Activated naive CD4-positive, alpha-beta T cell treated with anti-CD3 and anti-CD28 coated beads for 36 hours (primary cell): ENCODE measurements around the gene LLGL2. TPM values are rescaled to one million over a fixed set of nuclear protein-coding genes. Genes with fewer than 3 reads are reported as not detected.

Experiments used
- CTCF ChIA-PET: fragments of 350-600 bp; sonication (Branson Sonifier 250); formaldehyde crosslinking; loops from one replicate; lab custom pipeline; 2021; ENCODE audit warnings: antibody characterized with exemption; lab: Charles Lee
- DNase-seq: peaks from one replicate; pipeline ENCODE4 v3.0.0-alpha.2; 2020
- H3K27ac Mint-ChIP-seq: one replicate; pipeline ENCODE4 v1.8.0; 2021; ENCODE audit warnings: mild to moderate bottlenecking, mixed read lengths
- H3K27me3 Mint-ChIP-seq: one replicate; pipeline ENCODE4 v1.8.0; 2021; ENCODE audit warnings: low read depth, mixed read lengths
- H3K36me3 Mint-ChIP-seq: one replicate; pipeline ENCODE4 v1.8.0; 2021; ENCODE audit warnings: low read depth, mixed read lengths
- H3K4me1 Mint-ChIP-seq: one replicate; pipeline ENCODE4 v1.8.0; 2021; ENCODE audit warnings: low read depth, mixed read lengths
- H3K4me3 Mint-ChIP-seq: one replicate; pipeline ENCODE4 v1.8.0; 2021; ENCODE audit warnings: mild to moderate bottlenecking, moderate library complexity, mixed read lengths
- H3K9me3 Mint-ChIP-seq: one replicate; pipeline ENCODE4 v1.8.0; 2021; ENCODE audit warnings: mixed read lengths
- intact Hi-C: fragments of 100-400 bp; cut with micrococcal nuclease; formaldehyde crosslinking; loops from one replicate; pipeline ENCODE4 v1.15.1; 2023
- total RNA-seq, 2 experiments: library from RNA; stranded (reverse); gene quantifications; one replicate each; pipeline ENCODE4 v1.2.3, GENCODE V29; 2021

Gene LLGL2
- total RNA-seq, 2 experiments from 2014 or later: 6.2 to 6.8 TPM

DNA sequence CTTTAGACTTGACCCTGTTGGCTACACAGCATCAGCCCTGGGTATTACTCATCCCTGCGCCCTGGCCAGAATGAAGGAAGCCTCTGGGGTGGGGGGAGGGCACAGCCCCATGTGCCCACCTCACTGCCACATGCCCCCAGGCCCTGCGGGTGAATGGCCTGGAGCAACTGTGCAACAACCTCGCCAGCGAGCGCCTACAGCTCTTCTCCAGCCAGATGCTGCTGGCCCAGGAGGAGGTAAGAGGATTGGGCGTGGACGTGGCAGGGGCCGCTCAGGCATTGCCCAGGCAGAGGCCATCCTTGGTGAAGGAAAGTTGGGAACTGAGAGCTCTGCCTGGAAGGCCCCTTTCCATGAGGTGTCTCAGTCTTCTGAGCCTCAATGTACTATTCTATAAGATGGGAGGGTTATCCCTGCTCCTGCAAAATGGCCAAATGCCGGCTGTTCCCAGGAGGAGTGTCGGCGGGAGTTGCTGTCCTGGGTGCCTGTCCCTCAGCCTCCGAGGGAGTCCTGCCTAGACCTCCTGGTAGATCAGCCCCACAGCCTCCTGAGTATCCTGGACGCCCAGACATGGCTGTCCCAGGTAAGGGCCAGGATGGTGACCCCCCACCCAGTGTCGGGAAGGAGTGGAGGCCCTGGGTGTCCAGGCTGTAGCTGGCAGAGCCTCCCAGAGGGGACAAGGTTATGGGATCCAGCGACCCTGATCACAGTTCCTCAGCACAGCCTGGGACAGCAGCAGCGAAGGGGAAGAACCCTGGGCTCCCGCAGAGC is 71.0 kb downstream of the LLGL2 start:
- H3K36me3 Mint-ChIP-seq: no peaks in the 10 kb centered on the region
- no peaks in the 10 kb centered on the region for H3K9me3 Mint-ChIP-seq
- H3K4me3 Mint-ChIP-seq: no peak overlapping the region
- no peaks in the 10 kb centered on the region for H3K4me1 Mint-ChIP-seq
- intact Hi-C loops: no loop called here
- no peaks in the 10 kb centered on the region for H3K27me3 Mint-ChIP-seq
- no peak overlapping the region for H3K27ac Mint-ChIP-seq
- CTCF ChIA-PET: no interaction called here
- no peak for DNase-seq

DNA sequence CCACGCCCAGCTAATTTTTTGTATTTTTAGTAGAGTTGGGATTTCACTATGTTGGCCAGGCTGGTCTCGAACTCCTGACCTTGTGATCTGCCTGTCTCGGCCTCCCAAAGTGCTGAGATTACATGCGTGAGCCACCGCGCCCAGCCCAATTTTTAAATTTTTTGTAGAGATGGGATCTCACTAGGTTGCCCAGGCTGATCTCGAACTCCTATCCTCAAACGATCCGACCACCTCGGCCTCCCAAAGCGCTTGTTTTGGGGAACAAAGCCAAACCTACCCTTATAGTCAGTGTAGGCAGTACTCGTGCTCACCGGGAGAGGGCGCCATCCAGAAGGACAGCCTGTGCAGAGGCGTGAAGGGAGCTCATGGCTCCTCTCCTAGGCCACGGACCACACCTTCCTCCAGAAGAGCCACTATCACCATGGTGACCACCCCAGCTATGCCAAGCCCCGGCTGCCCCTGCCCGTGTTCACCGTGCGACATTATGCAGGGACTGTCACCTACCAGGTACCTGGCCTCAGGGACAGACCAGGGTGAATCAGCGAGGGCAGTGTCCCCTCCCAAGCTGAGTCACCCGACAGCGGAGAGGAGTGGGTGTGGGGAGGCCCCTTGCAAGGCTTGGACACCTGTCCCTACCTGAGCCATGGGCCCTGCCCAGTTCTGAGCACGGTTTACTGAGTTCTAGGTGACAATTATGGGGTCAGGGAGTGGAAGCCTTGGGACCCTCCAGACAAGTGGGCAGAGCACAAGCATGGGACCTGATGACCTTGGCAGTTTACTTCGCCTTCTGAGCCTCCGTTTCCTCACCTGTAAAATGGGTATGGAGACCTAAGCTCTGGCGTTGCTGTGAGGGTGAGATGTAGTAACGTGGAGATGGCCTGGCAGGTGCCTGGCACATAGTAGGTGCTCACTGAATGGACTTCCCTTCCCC is 75.8 kb downstream of the LLGL2 start:
- Mint-ChIP-seq H3K9me3 (no peaks in the 10 kb centered on the region), H3K36me3 (no peaks in the 10 kb centered on the region), H3K27ac (no peak overlapping the region), H3K4me1 (no peaks in the 10 kb centered on the region), H3K4me3 (no peak overlapping the region), H3K27me3 (no peaks in the 10 kb centered on the region)
- peak; percentile 76 for DNase-seq
- intact Hi-C loops: loop anchor here (1.0 kb wide), 1 partner anchor 149 kb away; no protein-coding TSS in a partner anchor
- CTCF ChIA-PET: interaction anchor here (0.6 to 6.3 kb wide), 26 partner anchors 8 to 341 kb away, joined by 3 to 60 read pairs (median 4); partner anchors contain the start of gene TMEM94

DNA sequence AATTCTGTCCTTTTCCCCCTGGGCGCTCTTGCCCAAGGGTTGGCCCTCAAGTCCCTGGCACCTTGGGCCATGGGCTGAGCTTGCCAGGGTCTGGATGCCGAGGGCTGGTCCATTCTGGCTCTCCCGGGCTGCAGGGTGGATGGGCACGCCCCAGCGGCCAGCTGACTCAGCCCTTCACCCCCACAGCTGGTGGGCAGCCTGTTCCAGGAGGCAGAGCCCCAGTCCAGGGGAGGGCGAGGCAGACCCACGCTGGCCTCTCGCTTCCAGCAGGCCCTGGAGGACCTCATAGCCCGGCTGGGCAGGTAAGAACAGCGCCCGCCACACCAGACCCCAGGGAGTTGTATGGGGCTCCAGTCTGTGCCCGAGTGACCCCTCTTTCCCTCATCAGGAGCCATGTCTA is 77.1 kb downstream of the LLGL2 start:
- Mint-ChIP-seq H3K9me3 (no peaks in the 10 kb centered on the region), H3K4me1 (peaks cover 3% of the 10 kb centered on the region), H3K4me3 (no peak overlapping the region), H3K27ac (no peak overlapping the region), H3K36me3 (no peaks in the 10 kb centered on the region), H3K27me3 (no peaks in the 10 kb centered on the region)
- intact Hi-C loops: no loop called here
- CTCF ChIA-PET: interaction anchor here (6.3 kb wide), 1 partner anchor 147 kb away, joined by 60 read pairs; no protein-coding TSS in a partner anchor
- DNase-seq: no peak

DNA sequence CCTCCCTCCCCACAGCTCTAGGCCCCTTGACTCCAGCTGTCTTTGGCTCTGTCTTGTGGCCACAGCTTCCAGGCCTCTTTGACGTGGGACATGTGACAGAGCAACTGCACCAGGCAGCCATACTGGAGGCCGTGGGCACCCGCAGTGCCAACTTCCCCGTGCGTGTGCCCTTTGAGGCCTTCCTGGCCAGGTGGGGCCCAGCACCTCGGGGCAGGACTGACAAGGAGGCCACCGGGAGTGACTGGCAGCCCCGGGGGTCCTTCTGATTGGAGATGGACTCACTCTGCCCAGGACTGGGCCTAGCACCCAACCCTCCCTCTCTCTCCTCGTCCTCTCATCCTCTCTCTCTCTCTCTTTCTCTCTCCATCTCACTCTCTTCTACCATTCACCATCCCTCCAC is 77.6 kb downstream of the LLGL2 start:
- H3K27me3 Mint-ChIP-seq: no peaks in the 10 kb centered on the region
- no peak for DNase-seq
- CTCF ChIA-PET: interaction anchor here (1.7 to 6.3 kb wide), 2 partner anchors 30 to 146 kb away, joined by 4 to 60 read pairs; partner anchors contain the start of gene SMIM5
- H3K4me3 Mint-ChIP-seq: no peak overlapping the region
- no peaks in the 10 kb centered on the region for H3K9me3 Mint-ChIP-seq
- intact Hi-C loops: no loop called here
- no peaks in the 10 kb centered on the region for H3K36me3 Mint-ChIP-seq
- peaks cover 3% of the 10 kb centered on the region for H3K4me1 Mint-ChIP-seq
- no peak overlapping the region for H3K27ac Mint-ChIP-seq

DNA sequence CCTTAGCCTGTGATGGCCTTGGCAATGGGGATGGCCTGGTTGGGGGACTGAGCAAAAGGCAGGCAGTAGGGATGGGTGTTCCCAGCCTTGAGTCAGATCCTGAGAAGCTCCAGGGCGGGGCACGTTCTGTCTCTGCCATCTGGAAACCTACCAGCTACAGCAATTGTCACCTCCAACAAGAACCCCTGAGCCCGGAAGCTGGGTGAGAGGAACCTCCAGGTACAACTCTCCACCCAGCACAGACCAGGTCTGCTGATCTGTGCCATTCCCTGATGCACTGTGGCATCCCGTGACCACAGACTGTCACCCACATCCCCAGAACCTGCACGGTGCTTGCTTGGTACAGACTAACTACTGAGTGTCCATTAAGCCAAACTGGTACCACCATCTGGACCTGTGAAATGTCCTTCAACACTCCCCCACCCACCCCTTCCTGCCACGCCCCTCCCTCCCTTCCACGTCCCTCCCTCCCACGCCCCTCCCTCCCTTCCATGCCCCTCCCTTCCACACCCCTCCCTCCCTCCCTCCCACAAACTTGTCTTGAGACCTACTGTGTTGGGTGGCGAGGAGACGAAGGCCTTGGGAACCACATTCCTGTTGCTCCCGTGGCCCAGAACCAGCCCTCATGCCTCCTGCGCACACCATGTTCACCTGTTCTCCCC is 78.7 kb downstream of the LLGL2 start:
- Mint-ChIP-seq H3K4me3 (no peak overlapping the region), H3K4me1 (peaks cover 3% of the 10 kb centered on the region), H3K36me3 (no peaks in the 10 kb centered on the region), H3K27me3 (no peaks in the 10 kb centered on the region), H3K9me3 (no peaks in the 10 kb centered on the region), H3K27ac (no peak overlapping the region)
- no peak for DNase-seq
- intact Hi-C loops: no loop called here
- CTCF ChIA-PET: interaction anchor here (0.6 to 6.3 kb wide), 3 partner anchors 29 to 145 kb away, joined by 3 to 60 read pairs (median 4); partner anchors contain the start of gene SMIM5

DNA sequence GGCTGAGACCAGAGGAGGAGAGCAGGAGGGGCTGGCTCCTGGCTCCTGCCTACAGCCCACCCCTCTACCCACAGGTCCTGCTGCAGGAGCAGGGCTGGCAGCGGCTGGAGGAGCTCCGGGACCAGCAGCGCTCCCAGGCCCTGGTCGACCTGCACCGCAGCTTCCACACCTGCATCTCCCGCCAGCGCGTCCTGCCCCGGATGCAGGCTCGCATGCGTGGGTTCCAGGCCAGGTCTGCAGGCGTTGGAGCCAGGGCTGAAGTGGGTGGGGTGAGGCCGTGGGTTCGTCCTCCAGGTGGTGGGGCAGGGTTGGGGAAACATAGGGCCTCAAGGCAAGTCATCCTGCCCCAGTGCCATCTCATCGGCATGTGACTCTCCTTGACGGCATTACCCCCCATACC is 80.3 kb downstream of the LLGL2 start:
- H3K4me1 Mint-ChIP-seq: peaks cover 3% of the 10 kb centered on the region
- no peak overlapping the region for H3K27ac Mint-ChIP-seq
- CTCF ChIA-PET: no interaction called here
- intact Hi-C loops: no loop called here
- no peaks in the 10 kb centered on the region for H3K27me3 Mint-ChIP-seq
- DNase-seq: no peak
- no peak overlapping the region for H3K4me3 Mint-ChIP-seq
- H3K9me3 Mint-ChIP-seq: no peaks in the 10 kb centered on the region
- no peaks in the 10 kb centered on the region for H3K36me3 Mint-ChIP-seq

DNA sequence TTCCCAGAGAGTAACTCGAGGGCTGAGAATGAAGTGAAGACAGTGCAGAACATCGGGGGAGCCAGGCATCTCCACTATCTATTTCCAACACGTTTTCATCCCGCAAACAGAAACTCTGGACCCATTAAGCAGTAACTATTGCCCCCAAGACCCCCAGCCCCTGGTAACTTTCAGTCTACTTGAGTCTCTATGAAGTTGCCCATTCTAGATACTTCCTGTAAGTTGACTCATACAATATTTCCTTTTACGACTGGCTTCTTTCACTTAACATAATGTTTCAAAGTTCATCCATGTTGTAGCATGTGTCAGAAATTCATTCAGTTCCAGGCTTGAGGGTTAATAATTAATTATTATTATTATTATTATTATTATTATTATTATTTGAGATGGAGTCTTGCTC is 81.6 kb downstream of the LLGL2 start:
- intact Hi-C loops: no loop called here
- H3K27ac Mint-ChIP-seq: no peak overlapping the region
- DNase-seq: no peak
- CTCF ChIA-PET: interaction anchor here (1.1 kb wide), 1 partner anchor 26 kb away, joined by 3 read pairs; the partner anchor contains the start of gene SMIM5
- peaks cover 3% of the 10 kb centered on the region for H3K4me1 Mint-ChIP-seq
- no peak overlapping the region for H3K4me3 Mint-ChIP-seq
- H3K36me3 Mint-ChIP-seq: no peaks in the 10 kb centered on the region
- no peaks in the 10 kb centered on the region for H3K27me3 Mint-ChIP-seq
- no peaks in the 10 kb centered on the region for H3K9me3 Mint-ChIP-seq

DNA sequence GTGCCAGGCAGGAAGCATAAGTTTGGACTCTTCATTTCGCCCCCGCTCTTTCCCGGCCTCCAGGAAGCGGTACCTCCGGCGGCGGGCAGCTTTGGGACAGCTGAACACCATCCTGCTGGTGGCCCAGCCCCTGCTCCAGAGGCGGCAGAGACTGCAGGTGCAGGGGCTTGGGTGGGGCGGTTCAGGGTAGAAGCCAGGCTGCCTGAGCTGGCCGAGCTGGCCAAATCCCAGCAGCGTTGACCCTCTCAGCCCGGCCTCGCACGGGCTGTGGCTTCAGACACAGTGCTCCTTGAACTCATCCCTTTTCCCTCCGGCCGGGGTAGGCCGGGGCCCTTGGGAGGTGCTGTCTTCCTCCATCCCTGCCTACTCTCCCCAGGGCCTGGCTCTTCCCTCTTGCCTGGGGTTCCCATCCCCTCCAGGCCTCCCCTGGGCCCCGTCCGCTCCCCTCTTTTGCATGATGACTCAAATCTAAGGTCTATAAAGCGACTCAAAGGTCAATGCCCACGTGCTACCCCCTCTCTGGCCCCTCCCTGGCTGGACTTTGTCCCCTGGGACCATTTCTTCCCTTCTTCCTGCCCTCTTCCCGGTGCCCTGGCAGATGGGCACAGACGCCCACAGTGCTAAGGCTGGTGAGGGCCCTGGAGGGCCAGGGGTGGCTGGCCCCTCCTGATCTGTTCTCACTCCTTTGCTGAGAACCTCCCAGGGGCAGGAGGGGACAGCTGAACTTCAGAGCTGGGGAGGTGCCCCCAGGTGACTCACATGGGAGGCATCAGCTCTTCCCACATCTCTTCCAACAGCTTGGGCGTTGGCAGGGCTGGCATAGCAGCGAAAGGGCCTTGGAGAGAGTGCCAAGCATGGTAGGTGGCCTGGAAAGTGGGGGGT is 84.8 kb downstream of the LLGL2 start:
- Mint-ChIP-seq H3K27me3 (no peaks in the 10 kb centered on the region), H3K9me3 (no peaks in the 10 kb centered on the region), H3K4me3 (no peak overlapping the region), H3K4me1 (peaks cover 3% of the 10 kb centered on the region), H3K36me3 (no peaks in the 10 kb centered on the region), H3K27ac (no peak overlapping the region)
- no peak for DNase-seq
- CTCF ChIA-PET: interaction anchor here (0.8 to 1.0 kb wide), 4 partner anchors 10 to 138 kb away, joined by 3 to 5 read pairs (median 4); no protein-coding TSS in a partner anchor
- intact Hi-C loops: no loop called here

DNA sequence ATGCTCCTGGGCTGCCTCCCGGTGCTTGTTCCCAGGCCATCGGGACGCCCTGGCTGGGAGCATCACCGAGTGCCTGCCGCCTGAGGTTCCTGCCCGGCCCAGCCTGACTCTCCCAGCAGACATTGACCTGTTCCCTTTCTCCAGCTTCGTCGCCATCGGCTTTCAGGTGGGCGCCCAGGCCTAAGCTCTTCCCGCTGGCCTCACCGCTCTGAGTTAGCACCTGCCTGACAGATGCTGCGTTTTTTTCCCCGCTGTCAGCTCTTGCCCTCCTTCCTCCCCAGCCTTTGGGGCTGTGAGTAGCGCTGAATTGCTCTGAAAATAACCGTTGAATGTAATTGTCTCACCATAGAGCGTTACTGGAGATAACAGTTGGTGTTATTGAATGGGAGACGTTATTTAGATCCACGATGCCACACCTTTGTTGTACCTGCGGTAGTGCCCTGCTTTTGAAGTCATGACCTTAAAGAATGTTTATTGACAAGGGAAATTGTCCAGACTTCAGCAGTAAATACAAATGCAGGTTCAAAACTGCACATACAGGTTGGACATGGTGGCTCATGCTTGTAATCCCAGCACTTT is 86.4 kb downstream of the LLGL2 start:
- no peaks in the 10 kb centered on the region for H3K27me3 Mint-ChIP-seq
- H3K27ac Mint-ChIP-seq: no peak overlapping the region
- CTCF ChIA-PET: interaction anchor here (1.1 to 2.0 kb wide), 3 partner anchors 13 to 142 kb away, joined by 5 to 7 read pairs (median 5); partner anchors contain the start of gene SMIM5
- H3K9me3 Mint-ChIP-seq: no peaks in the 10 kb centered on the region
- intact Hi-C loops: no loop called here
- no peak overlapping the region for H3K4me3 Mint-ChIP-seq
- no peaks in the 10 kb centered on the region for H3K36me3 Mint-ChIP-seq
- no peak for DNase-seq
- peaks cover 2% of the 10 kb centered on the region for H3K4me1 Mint-ChIP-seq

DNA sequence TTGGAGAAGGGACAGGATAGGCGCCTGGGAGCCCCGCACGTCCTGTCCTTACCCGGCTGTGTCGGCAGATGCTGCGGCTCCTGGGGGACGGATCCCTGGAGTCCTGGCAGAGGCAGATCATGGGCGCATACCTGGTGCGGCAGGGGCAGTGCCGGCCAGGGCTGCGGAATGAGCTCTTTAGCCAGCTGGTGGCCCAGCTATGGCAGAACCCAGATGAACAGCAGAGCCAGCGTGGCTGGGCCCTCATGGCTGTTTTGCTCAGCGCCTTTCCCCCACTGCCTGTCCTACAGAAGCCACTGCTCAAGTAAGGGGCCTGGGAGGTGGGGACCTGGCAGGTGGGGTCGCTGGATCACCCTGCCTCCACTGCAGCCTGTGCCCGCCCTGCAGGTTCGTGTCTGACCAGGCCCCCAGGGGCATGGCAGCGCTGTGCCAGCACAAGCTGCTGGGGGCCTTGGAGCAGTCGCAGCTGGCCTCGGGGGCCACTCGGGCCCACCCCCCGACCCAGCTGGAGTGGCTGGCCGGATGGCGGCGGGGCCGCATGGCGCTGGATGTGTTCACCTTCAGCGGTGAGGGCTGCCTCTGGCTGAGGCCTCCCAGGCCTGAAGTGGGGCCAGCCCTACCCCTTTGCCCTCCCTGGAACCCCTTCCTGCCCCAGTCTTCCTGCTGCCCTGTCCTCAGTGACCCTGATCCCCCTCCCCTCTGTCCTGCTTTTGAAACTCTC is 87.6 kb downstream of the LLGL2 start:
- Mint-ChIP-seq H3K27ac (no peak overlapping the region), H3K36me3 (no peaks in the 10 kb centered on the region), H3K4me3 (no peak overlapping the region), H3K4me1 (no peaks in the 10 kb centered on the region), H3K27me3 (no peaks in the 10 kb centered on the region), H3K9me3 (no peaks in the 10 kb centered on the region)
- CTCF ChIA-PET: interaction anchor here (0.7 to 2.0 kb wide), 4 partner anchors 12 to 25 kb away, joined by 3 to 5 read pairs (median 5); partner anchors contain the start of gene SMIM5
- intact Hi-C loops: no loop called here
- DNase-seq: no peak
